ENCODE data around the gene RAD21L1. TPM values are rescaled to one million over a fixed set of nuclear protein-coding genes. Genes with fewer than 3 reads are reported as not detected.
A peak's percentile ranks its signal among the peaks of the same experiment; 100 is the strongest.

Gene RAD21L1
- total RNA-seq, 5 donors from 2014 or later (not counting 1 experiment from before 2014, with no cell fraction given), result 0.73 to 1.6 (median 0.88) TPM; not detected in 2

DNA sequence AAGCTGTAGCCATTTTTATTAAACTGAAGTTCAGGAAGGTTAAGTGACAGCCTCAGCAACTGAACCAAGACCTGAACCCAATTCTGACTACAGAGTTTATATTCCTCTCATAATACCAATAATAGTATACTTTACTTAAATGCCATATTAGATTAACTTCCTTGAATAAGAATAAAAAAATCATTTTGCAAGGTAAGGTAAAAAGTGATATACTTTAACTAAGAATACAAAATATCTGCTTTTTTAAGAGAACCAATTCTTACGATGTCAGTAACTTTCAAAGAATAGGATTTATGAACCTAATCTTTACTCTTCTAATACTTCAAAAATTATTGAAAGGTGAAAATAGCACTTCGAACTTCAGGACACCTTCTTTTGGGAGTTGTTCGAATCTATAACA, 3.7 kb downstream of the RAD21L1 start:
- Mint-ChIP-seq H3K27ac (no peak overlapping the region), H3K36me3 (no peaks in the 10 kb centered on the region), H3K4me1 (peaks cover 7 to 16% (median 9%) of the 10 kb centered on the region in 3 donors), H3K9me3 (peaks cover 0 to under 1% (median 0%) of the 10 kb centered on the region in 3 donors), H3K4me3 (no peak overlapping the region), H3K27me3 (peaks cover 11 to 26% of the 10 kb centered on the region in 2 donors)
- Histone ChIP-seq H3K27me3 (replicated peaks in 1 of 2; ENCODE audit: control insufficient read depth in 2 of 2, extremely low read depth in 1 of 2, insufficient read depth in 2 of 2, low read length in 1 of 2) (peaks cover 16 to 19% of the 10 kb centered on the region in 2 experiments), H3K36me3 (ENCODE audit: control insufficient read depth in 2 of 2, extremely low read depth in 1 of 2, insufficient read depth in 1 of 2, low read length in 1 of 2) (no peaks in the 10 kb centered on the region), H3K27ac (ENCODE audit: low read length) (no peak overlapping the region), H3K9me3 (no peaks in the 10 kb centered on the region), H3K4me3 (ENCODE audit: control insufficient read depth in 1 of 2, extremely low read depth in 1 of 2, low read length in 1 of 2) (no peak overlapping the region), H3K4me1 (ENCODE audit: control insufficient read depth in 1 of 2, extremely low read depth in 1 of 2, insufficient read depth in 2 of 2, low read length in 2 of 2) (peaks cover 4 to 16% of the 10 kb centered on the region in 2 experiments)
- CTCF ChIA-PET, result interaction anchor here in 1 of 2 donors (0.9 kb wide), 1 partner anchor 25 kb away, joined by 3 read pairs; no protein-coding TSS in a partner anchor
- WGBS (ENCODE audit: insufficient coverage), result no CpG with 5 or more reads among the region's 3 CpGs
- no peak for ATAC-seq (replicated peaks in 1 of 4)
- POLR2A ChIA-PET, result no interaction called here
- DNase-seq, result no peak

DNA sequence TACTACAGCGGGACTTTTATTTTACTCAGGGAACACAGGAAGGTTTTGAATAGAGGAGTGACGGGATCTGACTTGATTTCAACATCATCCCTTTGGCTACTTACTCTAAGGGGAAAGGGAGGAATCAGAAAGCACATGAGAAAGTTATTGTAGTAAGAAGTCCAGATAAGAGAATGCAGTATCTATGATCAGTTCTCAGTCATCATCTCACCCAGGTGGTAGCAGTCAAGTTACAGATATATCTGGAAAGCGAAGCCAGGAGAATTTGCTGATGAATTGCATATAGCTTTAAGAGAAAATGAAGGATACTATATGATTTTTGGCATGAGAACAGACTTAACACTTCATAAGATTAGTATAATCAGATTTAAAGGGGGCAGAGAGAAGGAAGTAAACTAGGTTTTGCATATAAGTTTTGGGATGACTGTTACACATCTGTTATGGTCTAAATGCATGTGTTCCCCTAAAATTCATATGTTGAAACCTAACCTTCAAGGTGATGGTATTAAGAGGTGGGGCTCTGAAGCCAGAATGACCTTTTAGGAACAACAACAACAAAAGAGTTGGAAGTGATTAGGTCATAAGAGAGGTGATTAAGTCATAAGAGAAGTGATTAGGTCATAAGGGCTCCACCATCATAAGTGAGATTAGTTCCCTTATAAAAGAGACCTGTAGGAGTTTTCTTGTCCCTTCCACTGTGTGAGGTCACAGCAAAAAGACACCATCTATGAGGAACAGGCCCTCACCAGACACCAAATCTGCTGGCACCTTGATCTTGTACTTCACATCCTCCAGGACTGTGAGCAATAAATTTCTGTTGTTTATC, 6.7 kb downstream of the RAD21L1 start:
- peaks cover 3 to 17% of the 10 kb centered on the region in 2 experiments for H3K27me3 ChIP-seq (replicated peaks in 1 of 2; ENCODE audit: control insufficient read depth in 2 of 2, extremely low read depth in 1 of 2, insufficient read depth in 2 of 2, low read length in 1 of 2)
- H3K27ac Mint-ChIP-seq, result no peak overlapping the region
- no peaks in the 10 kb centered on the region for H3K36me3 ChIP-seq (ENCODE audit: control insufficient read depth in 2 of 2, extremely low read depth in 1 of 2, insufficient read depth in 1 of 2, low read length in 1 of 2)
- DNase-seq (no peak), ATAC-seq (replicated peaks in 1 of 4) (no peak)
- peaks cover 0 to 1% (median under 1%) of the 10 kb centered on the region in 3 donors for H3K4me1 Mint-ChIP-seq
- H3K27ac ChIP-seq (ENCODE audit: low read length), result no peak overlapping the region
- H3K4me1 ChIP-seq (ENCODE audit: control insufficient read depth in 1 of 2, extremely low read depth in 1 of 2, insufficient read depth in 2 of 2, low read length in 2 of 2), result no peaks in the 10 kb centered on the region
- POLR2A ChIA-PET, result no interaction called here
- no peak overlapping the region for H3K4me3 ChIP-seq (ENCODE audit: control insufficient read depth in 1 of 2, extremely low read depth in 1 of 2, low read length in 1 of 2)
- peaks cover 11 to 21% of the 10 kb centered on the region in 2 donors for H3K27me3 Mint-ChIP-seq
- no peaks in the 10 kb centered on the region for H3K9me3 ChIP-seq
- H3K36me3 Mint-ChIP-seq, result no peaks in the 10 kb centered on the region
- CTCF ChIA-PET, result no interaction called here
- no peaks in the 10 kb centered on the region for H3K9me3 Mint-ChIP-seq
- no peak overlapping the region for H3K4me3 Mint-ChIP-seq
- WGBS (ENCODE audit: insufficient coverage), result no CpG with 5 or more reads among the region's 3 CpGs

DNA sequence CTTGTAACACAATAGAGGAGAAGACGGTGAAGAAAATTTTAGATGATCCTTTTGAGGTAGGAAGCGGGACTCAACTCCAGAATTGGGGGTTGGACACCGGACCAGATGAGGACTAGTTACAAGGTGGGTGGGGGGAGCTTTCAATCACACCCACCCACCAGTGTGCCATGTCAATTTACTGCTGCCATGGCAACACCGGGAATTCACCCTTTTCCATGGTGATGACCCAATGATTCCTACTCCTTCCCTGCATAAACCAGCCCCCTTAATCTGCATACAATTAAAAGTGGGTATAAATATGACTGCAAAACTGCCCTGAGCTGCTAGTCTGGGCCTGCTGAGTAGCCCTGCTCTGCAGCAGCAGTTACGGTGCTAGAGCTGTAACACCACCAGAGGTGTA, 14.7 kb downstream of the RAD21L1 start:
- no peaks in the 10 kb centered on the region for H3K4me1 ChIP-seq (ENCODE audit: control insufficient read depth in 1 of 2, extremely low read depth in 1 of 2, insufficient read depth in 2 of 2, low read length in 2 of 2)
- ChIA-PET POLR2A (no interaction called here), CTCF (interaction anchor here in 1 of 2 donors (0.5 kb wide), 1 partner anchor 29 kb away, joined by 4 read pairs; no protein-coding TSS in a partner anchor)
- H3K36me3 ChIP-seq (ENCODE audit: control insufficient read depth in 2 of 2, extremely low read depth in 1 of 2, insufficient read depth in 1 of 2, low read length in 1 of 2), result no peaks in the 10 kb centered on the region
- Mint-ChIP-seq H3K27ac (no peak overlapping the region), H3K4me3 (no peak overlapping the region), H3K27me3 (peaks cover 3 to 10% of the 10 kb centered on the region in 2 donors), H3K36me3 (no peaks in the 10 kb centered on the region), H3K9me3 (no peaks in the 10 kb centered on the region), H3K4me1 (peaks cover 2 to 6% (median 2%) of the 10 kb centered on the region in 3 donors)
- ATAC-seq (replicated peaks in 1 of 4) (no peak), DNase-seq (no peak)
- H3K27ac ChIP-seq (ENCODE audit: low read length), result no peak overlapping the region
- no peaks in the 10 kb centered on the region for H3K9me3 ChIP-seq
- H3K27me3 ChIP-seq (replicated peaks in 1 of 2; ENCODE audit: control insufficient read depth in 2 of 2, extremely low read depth in 1 of 2, insufficient read depth in 2 of 2, low read length in 1 of 2), result peaks cover 0 to 8% of the 10 kb centered on the region in 2 experiments
- H3K4me3 ChIP-seq (ENCODE audit: control insufficient read depth in 1 of 2, extremely low read depth in 1 of 2, low read length in 1 of 2), result no peak overlapping the region
- 100% methylated on average over 1 of the region's 5 CpGs for WGBS (ENCODE audit: insufficient coverage)

DNA sequence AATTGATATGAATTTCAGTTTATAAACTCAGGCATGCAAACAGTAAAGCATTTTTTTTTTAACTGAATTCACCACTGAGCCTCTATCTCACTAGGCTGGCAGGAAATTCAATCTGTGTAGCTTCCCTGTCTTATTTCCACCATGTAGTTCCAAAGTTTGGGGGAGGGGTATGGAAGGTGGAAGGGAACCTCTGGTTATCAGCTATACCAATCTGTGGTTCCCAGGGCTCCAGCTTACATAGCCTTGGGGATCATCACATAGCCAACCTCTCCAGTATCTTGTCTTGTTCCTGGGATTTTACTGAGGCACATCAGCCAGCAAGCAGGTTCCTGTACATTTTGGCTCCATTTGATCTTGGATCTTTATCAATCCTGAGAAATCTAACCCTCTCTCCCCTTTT, 15.6 kb downstream of the RAD21L1 start:
- peaks cover 0 to 8% of the 10 kb centered on the region in 2 experiments for H3K27me3 ChIP-seq (replicated peaks in 1 of 2; ENCODE audit: control insufficient read depth in 2 of 2, extremely low read depth in 1 of 2, insufficient read depth in 2 of 2, low read length in 1 of 2)
- peaks cover 3 to 10% of the 10 kb centered on the region in 2 donors for H3K27me3 Mint-ChIP-seq
- H3K4me1 Mint-ChIP-seq, result peaks cover 2 to 6% (median 2%) of the 10 kb centered on the region in 3 donors
- no peak overlapping the region for H3K27ac ChIP-seq (ENCODE audit: low read length)
- no peak for ATAC-seq (replicated peaks in 1 of 4)
- no peaks in the 10 kb centered on the region for H3K9me3 ChIP-seq
- no peaks in the 10 kb centered on the region for H3K9me3 Mint-ChIP-seq
- no peaks in the 10 kb centered on the region for H3K36me3 Mint-ChIP-seq
- ChIA-PET POLR2A (interaction anchor here in 1 of 2 donors (0.7 kb wide), 1 partner anchor 88 kb away, joined by 3 read pairs; no protein-coding TSS in a partner anchor), CTCF (no interaction called here)
- H3K27ac Mint-ChIP-seq, result no peak overlapping the region
- no peak overlapping the region for H3K4me3 Mint-ChIP-seq
- no peak overlapping the region for H3K4me3 ChIP-seq (ENCODE audit: control insufficient read depth in 1 of 2, extremely low read depth in 1 of 2, low read length in 1 of 2)
- H3K36me3 ChIP-seq (ENCODE audit: control insufficient read depth in 2 of 2, extremely low read depth in 1 of 2, insufficient read depth in 1 of 2, low read length in 1 of 2), result no peaks in the 10 kb centered on the region
- H3K4me1 ChIP-seq (ENCODE audit: control insufficient read depth in 1 of 2, extremely low read depth in 1 of 2, insufficient read depth in 2 of 2, low read length in 2 of 2), result no peaks in the 10 kb centered on the region
- DNase-seq, result no peak

DNA sequence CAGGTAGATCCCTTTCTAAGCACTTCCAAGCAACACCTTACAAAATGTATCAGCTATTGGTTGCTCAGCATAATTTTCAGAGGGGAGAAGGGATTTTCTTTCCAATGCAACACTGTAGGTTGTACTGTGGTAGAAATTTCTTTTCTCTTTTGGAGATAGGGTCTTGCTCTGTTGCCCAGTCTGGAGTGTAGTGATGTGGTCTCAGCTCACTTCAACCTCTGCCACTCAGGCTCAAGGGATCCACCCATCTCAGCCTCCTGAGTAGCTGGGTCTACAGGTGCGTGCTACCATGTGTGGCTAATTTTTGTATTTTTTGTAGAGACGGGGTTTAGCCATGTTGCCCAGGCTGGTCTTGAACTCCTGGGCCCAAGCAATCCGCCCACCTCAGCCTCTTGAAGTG, 16.3 kb downstream of the RAD21L1 start:
- H3K4me1 Mint-ChIP-seq, result peaks cover 2 to 6% (median 2%) of the 10 kb centered on the region in 3 donors
- CTCF ChIA-PET, result no interaction called here
- no peaks in the 10 kb centered on the region for H3K9me3 ChIP-seq
- H3K4me3 Mint-ChIP-seq, result no peak overlapping the region
- WGBS (ENCODE audit: insufficient coverage), result 100% methylated on average over 1 of the region's 3 CpGs
- POLR2A ChIA-PET, result no interaction called here
- peaks cover 3 to 10% of the 10 kb centered on the region in 2 donors for H3K27me3 Mint-ChIP-seq
- no peak overlapping the region for H3K4me3 ChIP-seq (ENCODE audit: control insufficient read depth in 1 of 2, extremely low read depth in 1 of 2, low read length in 1 of 2)
- H3K36me3 Mint-ChIP-seq, result no peaks in the 10 kb centered on the region
- no peak for DNase-seq
- H3K27me3 ChIP-seq (replicated peaks in 1 of 2; ENCODE audit: control insufficient read depth in 2 of 2, extremely low read depth in 1 of 2, insufficient read depth in 2 of 2, low read length in 1 of 2), result peaks cover 0 to 8% of the 10 kb centered on the region in 2 experiments
- H3K4me1 ChIP-seq (ENCODE audit: control insufficient read depth in 1 of 2, extremely low read depth in 1 of 2, insufficient read depth in 2 of 2, low read length in 2 of 2), result no peaks in the 10 kb centered on the region
- no peaks in the 10 kb centered on the region for H3K9me3 Mint-ChIP-seq
- H3K36me3 ChIP-seq (ENCODE audit: control insufficient read depth in 2 of 2, extremely low read depth in 1 of 2, insufficient read depth in 1 of 2, low read length in 1 of 2), result no peaks in the 10 kb centered on the region
- H3K27ac Mint-ChIP-seq, result no peak overlapping the region
- no peak for ATAC-seq (replicated peaks in 1 of 4)
- no peak overlapping the region for H3K27ac ChIP-seq (ENCODE audit: low read length)

DNA sequence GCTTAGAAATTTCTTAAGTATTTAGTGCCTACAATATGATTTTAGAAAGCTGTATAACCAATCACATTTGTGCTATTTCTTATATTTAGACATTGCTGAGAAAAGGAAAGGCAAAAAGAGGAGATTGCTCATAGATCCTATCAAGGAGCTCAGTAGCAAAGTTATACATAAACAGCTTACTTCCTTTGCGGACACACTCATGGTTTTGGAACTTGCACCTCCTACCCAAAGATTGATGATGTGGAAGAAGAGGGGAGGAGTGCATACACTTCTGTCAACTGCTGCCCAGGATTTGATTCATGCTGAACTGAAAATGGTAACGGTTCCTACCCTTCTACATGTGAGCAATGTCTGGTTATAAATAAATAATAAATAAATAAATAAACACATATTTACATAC, 16.7 kb downstream of the RAD21L1 start:
- Histone ChIP-seq H3K4me1 (ENCODE audit: control insufficient read depth in 1 of 2, extremely low read depth in 1 of 2, insufficient read depth in 2 of 2, low read length in 2 of 2) (no peaks in the 10 kb centered on the region), H3K36me3 (ENCODE audit: control insufficient read depth in 2 of 2, extremely low read depth in 1 of 2, insufficient read depth in 1 of 2, low read length in 1 of 2) (no peaks in the 10 kb centered on the region), H3K27ac (ENCODE audit: low read length) (no peak overlapping the region), H3K9me3 (no peaks in the 10 kb centered on the region), H3K27me3 (replicated peaks in 1 of 2; ENCODE audit: control insufficient read depth in 2 of 2, extremely low read depth in 1 of 2, insufficient read depth in 2 of 2, low read length in 1 of 2) (peaks cover 0 to 8% of the 10 kb centered on the region in 2 experiments), H3K4me3 (ENCODE audit: control insufficient read depth in 1 of 2, extremely low read depth in 1 of 2, low read length in 1 of 2) (no peak overlapping the region)
- DNase-seq, result no peak
- no CpG with 5 or more reads among the region's 2 CpGs for WGBS (ENCODE audit: insufficient coverage)
- ChIA-PET CTCF (no interaction called here), POLR2A (no interaction called here)
- Mint-ChIP-seq H3K36me3 (no peaks in the 10 kb centered on the region), H3K9me3 (no peaks in the 10 kb centered on the region), H3K4me3 (no peak overlapping the region), H3K27ac (no peak overlapping the region), H3K27me3 (peaks cover 3 to 10% of the 10 kb centered on the region in 2 donors), H3K4me1 (peaks cover 2 to 6% (median 2%) of the 10 kb centered on the region in 3 donors)
- peak in 1 of 4 experiments; percentile 24 for ATAC-seq (replicated peaks in 1 of 4)
